Osteoblast (primary cell): Measurements from ENCODE around the gene ZC3H7A. TPM values are rescaled to one million over a fixed set of nuclear protein-coding genes. Genes with fewer than 3 reads are reported as not detected.

Experiments used
- DNase-seq: peaks from one replicate; pipeline ENCODE4 v3.0.0; 2011; ENCODE audit warnings: low spot score, mixed read lengths; ENCODE audit not compliant: insufficient read length; ENCODE audit errors: missing footprints
- H2AFZ ChIP-seq: 2 replicates; pipeline ENCODE4 v1.6.0; 2011; ENCODE audit warnings: mild to moderate bottlenecking, low read length
- H3K27ac ChIP-seq: 2 replicates; pipeline ENCODE4 v1.5.1; 2011; ENCODE audit warnings: mild to moderate bottlenecking, low read depth, low read length, moderate library complexity
- H3K27me3 ChIP-seq: 2 replicates; pipeline ENCODE4 v1.6.0; 2012; ENCODE audit warnings: mild to moderate bottlenecking, control low read depth, inconsistent platforms, low read length, moderate library complexity; ENCODE audit not compliant: insufficient read depth
- H3K36me3 ChIP-seq: 2 replicates; pipeline ENCODE4 v1.5.1; 2011; ENCODE audit warnings: mild to moderate bottlenecking, low read length, control low read depth, moderate library complexity; ENCODE audit not compliant: insufficient read depth
- H3K4me1 ChIP-seq: 2 replicates; pipeline ENCODE4 v1.5.1; 2011; ENCODE audit warnings: mild to moderate bottlenecking, low read length, control low read depth, moderate library complexity; ENCODE audit not compliant: insufficient read depth
- H3K4me2 ChIP-seq: 2 replicates; pipeline ENCODE4 v1.6.0; 2011; ENCODE audit warnings: mild to moderate bottlenecking, low read length; ENCODE audit not compliant: insufficient read depth
- H3K4me3 ChIP-seq: fragments of 200-600 bp; sonication (generic); 3 replicates; pipeline ENCODE4 v1.5.1; 2012; ENCODE audit warnings: mild to moderate bottlenecking, low read length, inconsistent platforms; ENCODE audit not compliant: insufficient read depth
- H3K79me2 ChIP-seq: 2 replicates; pipeline ENCODE4 v1.6.0; 2012; ENCODE audit warnings: mild to moderate bottlenecking, low read length, control low read depth, inconsistent platforms; ENCODE audit not compliant: insufficient read depth
- H3K9me3 ChIP-seq: 2 replicates; pipeline ENCODE4 v1.5.1; 2011; ENCODE audit warnings: low read depth, low read length, control low read depth
- H4K20me1 ChIP-seq: 2 replicates; pipeline ENCODE4 v1.6.0; 2012; ENCODE audit warnings: mild to moderate bottlenecking, low read length, control low read depth; ENCODE audit not compliant: insufficient read depth
- total RNA-seq: library from RNA; depleted of rRNA; stranded (reverse); fragments of >200 nt; gene quantifications from 2 replicates; pipeline ENCODE4 v1.2.3, GENCODE V29; 2012
- TF ChIP-seq, protein P1 (sequence below): IDR thresholded peaks from 2 replicates; pipeline ENCODE4 v1.5.1; 2011; ENCODE audit warnings: mild to moderate bottlenecking, low read depth, low read length, moderate library complexity; ENCODE audit errors: extremely low read depth

The ZC3H7A gene
- total RNA-seq, 1 donor: 39.8 TPM

DNA sequence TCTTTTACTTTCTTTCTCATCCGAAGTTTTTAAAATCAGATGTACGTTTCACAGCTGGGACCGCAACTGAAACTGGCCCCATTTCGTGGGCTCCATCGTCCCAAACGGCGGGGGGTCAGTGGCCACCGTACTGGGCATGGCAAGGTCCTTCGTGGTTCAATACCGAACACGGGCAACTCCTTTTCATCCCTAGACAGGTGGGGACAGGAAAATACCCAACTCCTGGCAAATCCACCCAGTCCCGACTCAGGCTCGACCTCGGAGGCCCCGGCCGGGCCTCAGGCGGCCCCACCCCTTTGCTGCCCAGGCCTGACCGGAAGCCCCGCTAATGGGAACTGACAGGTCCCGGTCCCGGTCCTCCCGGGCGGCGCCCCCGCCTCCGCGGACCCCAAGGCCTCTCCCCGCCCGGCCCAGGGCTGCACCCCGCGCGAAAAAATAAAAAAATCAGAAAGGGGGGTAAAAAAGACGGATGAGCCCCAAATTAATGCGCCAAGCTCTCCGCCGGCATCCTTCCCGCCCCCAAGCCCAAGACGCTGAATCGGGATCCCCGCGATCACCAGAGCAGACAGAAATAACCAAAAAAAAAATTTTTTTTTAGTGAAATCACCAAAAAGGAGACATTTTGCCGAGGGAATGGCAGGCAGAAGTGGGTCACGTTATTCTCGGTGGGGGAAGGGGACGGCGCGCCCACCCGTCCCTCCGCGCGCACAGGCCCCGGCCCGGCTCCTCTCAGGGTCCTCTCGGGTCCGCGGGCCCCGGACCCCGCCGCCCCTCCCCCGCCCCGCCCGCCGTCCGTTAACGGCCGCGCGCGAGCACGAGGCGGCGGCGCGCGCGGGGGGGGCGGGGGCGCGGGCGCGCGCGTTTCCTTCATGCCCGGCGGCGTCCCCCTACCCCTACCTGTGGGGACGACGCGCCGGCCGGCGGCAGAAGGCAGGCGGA, 562 bp downstream of the ZC3H7A start:
- no peaks in the 10 kb centered on the region for H3K27me3 ChIP-seq
- H3K4me1 ChIP-seq: peaks cover 35% of the 10 kb centered on the region
- H3K36me3 ChIP-seq: peaks cover 13% of the 10 kb centered on the region
- peaks cover 69% of the 10 kb centered on the region for H3K79me2 ChIP-seq
- peak overlapping the region; percentile 87 for H3K27ac ChIP-seq
- DNase-seq: peak; percentile 95
- peaks cover 28% of the 10 kb centered on the region for H4K20me1 ChIP-seq
- TF ChIP-seq, protein P1, sequence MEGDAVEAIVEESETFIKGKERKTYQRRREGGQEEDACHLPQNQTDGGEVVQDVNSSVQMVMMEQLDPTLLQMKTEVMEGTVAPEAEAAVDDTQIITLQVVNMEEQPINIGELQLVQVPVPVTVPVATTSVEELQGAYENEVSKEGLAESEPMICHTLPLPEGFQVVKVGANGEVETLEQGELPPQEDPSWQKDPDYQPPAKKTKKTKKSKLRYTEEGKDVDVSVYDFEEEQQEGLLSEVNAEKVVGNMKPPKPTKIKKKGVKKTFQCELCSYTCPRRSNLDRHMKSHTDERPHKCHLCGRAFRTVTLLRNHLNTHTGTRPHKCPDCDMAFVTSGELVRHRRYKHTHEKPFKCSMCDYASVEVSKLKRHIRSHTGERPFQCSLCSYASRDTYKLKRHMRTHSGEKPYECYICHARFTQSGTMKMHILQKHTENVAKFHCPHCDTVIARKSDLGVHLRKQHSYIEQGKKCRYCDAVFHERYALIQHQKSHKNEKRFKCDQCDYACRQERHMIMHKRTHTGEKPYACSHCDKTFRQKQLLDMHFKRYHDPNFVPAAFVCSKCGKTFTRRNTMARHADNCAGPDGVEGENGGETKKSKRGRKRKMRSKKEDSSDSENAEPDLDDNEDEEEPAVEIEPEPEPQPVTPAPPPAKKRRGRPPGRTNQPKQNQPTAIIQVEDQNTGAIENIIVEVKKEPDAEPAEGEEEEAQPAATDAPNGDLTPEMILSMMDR: no peak
- H3K4me3 ChIP-seq: peak overlapping the region; percentile 74
- H3K4me2 ChIP-seq: peak overlapping the region; percentile 92
- peak overlapping the region; percentile 67 for H2AFZ ChIP-seq
- H3K9me3 ChIP-seq: no peaks in the 10 kb centered on the region

DNA sequence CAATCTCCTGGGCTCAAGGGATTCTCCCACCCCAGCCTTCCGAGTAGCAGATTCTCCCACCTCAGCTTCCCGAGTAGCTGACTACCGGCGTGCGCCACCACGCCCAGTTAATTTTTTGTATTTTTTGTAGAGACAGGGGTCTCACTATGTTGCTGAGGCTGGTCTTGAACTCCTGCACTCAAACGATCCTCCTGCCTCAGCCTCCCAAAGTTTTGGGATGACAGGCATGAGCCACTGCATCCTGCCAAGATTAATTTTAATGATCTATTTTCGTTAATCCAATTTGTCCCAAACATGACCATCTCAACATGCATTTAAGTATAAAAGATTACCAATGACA, 1.2 kb downstream of the ZC3H7A start:
- H3K9me3 ChIP-seq: no peaks in the 10 kb centered on the region
- peak overlapping the region; percentile 87 for H3K27ac ChIP-seq
- no peak for DNase-seq
- H4K20me1 ChIP-seq: peaks cover 31% of the 10 kb centered on the region
- H2AFZ ChIP-seq: peak overlapping the region; percentile 67
- peak overlapping the region; percentile 92 for H3K4me2 ChIP-seq
- H3K4me3 ChIP-seq: peak overlapping the region; percentile 74
- H3K79me2 ChIP-seq: peaks cover 75% of the 10 kb centered on the region
- no peaks in the 10 kb centered on the region for H3K27me3 ChIP-seq
- TF ChIP-seq, protein P1: no peak
- H3K4me1 ChIP-seq: peaks cover 31% of the 10 kb centered on the region
- peaks cover 13% of the 10 kb centered on the region for H3K36me3 ChIP-seq

DNA sequence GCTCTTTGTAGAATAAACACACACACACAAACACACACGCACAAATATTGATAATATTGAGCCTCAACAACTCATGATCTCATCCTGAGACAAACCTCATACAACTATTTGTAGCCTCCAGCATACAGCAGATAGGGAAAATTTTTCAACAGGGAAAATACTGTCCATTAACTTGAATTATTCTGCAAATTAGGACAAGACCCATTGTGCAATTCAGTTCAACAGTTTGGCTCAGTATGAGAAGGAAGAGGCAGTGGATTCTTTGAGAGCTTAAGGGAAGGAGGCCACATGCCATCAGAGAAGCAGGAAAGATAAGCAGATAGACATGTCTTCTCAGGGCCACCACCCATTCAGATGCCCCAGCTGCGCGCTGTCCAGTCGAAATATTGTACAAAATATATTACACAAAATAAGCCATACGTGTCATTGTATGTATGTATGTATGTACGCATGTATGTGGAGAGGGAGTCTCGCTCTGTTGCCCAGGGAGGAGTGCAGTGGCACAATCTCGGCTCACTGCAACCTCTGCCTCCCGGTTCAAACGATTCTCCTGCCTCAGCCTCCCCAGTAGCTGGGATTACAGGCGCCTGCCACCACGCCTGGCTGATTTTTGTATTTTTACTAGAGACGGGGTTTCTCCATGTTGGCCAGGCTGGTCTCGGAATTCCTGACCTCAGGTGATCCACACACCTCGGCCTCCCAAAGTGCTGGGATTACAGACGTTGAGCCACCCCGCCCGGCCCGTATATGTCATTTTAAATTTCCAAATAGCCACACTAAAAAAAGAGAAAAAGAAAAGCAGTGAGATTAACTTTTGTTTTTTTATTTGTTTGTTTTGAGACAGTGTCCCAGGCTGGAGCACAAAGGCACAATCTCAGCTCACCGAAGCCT, 1.8 kb downstream of the ZC3H7A start:
- H3K27ac ChIP-seq: peak overlapping the region; percentile 87
- peaks cover 31% of the 10 kb centered on the region for H4K20me1 ChIP-seq
- no peak for DNase-seq
- peak overlapping the region; percentile 92 for H3K4me2 ChIP-seq
- no peaks in the 10 kb centered on the region for H3K27me3 ChIP-seq
- H3K79me2 ChIP-seq: peaks cover 81% of the 10 kb centered on the region
- peaks cover 15% of the 10 kb centered on the region for H3K36me3 ChIP-seq
- H3K4me3 ChIP-seq: peak overlapping the region; percentile 74
- no peaks in the 10 kb centered on the region for H3K9me3 ChIP-seq
- H3K4me1 ChIP-seq: peaks cover 31% of the 10 kb centered on the region
- TF ChIP-seq, protein P1: no peak
- no peak overlapping the region for H2AFZ ChIP-seq
